Measurements from ENCODE around the gene PEAR1. TPM values are rescaled to one million over a fixed set of nuclear protein-coding genes. Genes with fewer than 3 reads are reported as not detected.
"Not testable (repeated sequence)": the region's sequence is repeated elsewhere in the genome, so short reads cannot be mapped to it uniquely, and the experiment has no call there.

The PEAR1 gene
- total RNA-seq, 3 donors from 2014 or later = 4.0 to 15.1 (median 6.2) TPM

GRCh38 chr1:156923670-156924477 is 30.4 kb downstream of the PEAR1 start:
- intact Hi-C loops (cut with DNase I; ENCODE audit: low total_unique reads) = no loop called here
- H3K27ac ChIP-seq = no peak overlapping the region
- H3K27me3 ChIP-seq = peaks cover 4 to 58% of the 10 kb centered on the region in 2 donors
- TF ChIP-seq, protein P1, sequence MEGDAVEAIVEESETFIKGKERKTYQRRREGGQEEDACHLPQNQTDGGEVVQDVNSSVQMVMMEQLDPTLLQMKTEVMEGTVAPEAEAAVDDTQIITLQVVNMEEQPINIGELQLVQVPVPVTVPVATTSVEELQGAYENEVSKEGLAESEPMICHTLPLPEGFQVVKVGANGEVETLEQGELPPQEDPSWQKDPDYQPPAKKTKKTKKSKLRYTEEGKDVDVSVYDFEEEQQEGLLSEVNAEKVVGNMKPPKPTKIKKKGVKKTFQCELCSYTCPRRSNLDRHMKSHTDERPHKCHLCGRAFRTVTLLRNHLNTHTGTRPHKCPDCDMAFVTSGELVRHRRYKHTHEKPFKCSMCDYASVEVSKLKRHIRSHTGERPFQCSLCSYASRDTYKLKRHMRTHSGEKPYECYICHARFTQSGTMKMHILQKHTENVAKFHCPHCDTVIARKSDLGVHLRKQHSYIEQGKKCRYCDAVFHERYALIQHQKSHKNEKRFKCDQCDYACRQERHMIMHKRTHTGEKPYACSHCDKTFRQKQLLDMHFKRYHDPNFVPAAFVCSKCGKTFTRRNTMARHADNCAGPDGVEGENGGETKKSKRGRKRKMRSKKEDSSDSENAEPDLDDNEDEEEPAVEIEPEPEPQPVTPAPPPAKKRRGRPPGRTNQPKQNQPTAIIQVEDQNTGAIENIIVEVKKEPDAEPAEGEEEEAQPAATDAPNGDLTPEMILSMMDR (IDR thresholded peaks at IDR 0.05) = no peak
- no peak for TF ChIP-seq POLR2A (IDR thresholded peaks at IDR 0.05)
- no peak for TF ChIP-seq POLR2AphosphoS5 (IDR thresholded peaks at IDR 0.05)
- no peak for DNase-seq (ENCODE audit: low spot score in 2 of 2)
- H3K4me3 ChIP-seq = peak overlapping the region in 2 of 3 donors; percentile 34 to 42
- peaks cover 11% of the 10 kb centered on the region in 2 donors for H3K4me1 ChIP-seq
- H3K36me3 ChIP-seq = no peaks in the 10 kb centered on the region
- no peaks in the 10 kb centered on the region for H3K9me3 ChIP-seq

DNA sequence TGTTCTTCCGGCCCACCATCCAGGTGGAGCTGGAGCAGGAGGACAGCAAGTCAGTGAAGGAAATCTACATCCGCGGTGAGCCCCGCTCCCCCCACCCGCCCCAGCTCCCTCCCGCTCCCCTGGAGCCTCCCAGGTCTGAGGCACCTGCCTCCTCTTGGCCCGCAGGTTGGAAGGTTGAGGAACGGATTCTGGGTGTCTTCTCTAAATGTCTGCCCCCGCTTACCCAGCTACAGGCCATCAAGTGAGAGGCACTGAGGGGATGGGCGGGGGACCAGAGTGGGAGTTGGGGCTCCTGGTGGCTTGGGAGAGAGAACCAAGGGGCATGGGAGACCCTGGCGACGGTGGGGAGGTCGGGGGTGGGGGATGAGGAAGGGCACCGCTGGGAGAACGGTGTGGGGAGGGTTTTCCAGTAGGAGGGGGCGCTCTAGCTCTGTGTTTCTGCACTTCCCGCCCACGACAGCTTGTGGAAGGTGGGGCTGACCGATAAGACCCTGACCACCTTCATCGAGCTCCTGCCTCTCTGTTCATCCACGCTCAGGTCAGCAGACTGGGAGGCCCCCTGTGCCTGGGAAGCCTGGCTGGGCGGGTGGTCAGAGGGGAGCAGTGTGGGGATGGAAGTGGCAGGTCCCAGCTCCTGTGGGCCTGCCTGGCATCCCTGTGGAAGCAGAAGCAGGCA is 31.1 kb downstream of the PEAR1 start:
- intact Hi-C loops (cut with DNase I; ENCODE audit: low total_unique reads) = loop anchor here (5.0 kb wide), 1 partner anchor 428 kb away; no protein-coding TSS in a partner anchor
- peaks cover 4 to 65% of the 10 kb centered on the region in 2 donors for H3K27me3 ChIP-seq
- no peaks in the 10 kb centered on the region for H3K36me3 ChIP-seq
- no peak for TF ChIP-seq POLR2AphosphoS5 (IDR thresholded peaks at IDR 0.05)
- TF ChIP-seq POLR2A (IDR thresholded peaks at IDR 0.05) = no peak
- TF ChIP-seq, protein P1 (IDR thresholded peaks at IDR 0.05) = no peak
- H3K9me3 ChIP-seq = no peaks in the 10 kb centered on the region
- no peak overlapping the region for H3K27ac ChIP-seq
- H3K4me1 ChIP-seq = peaks cover 11% of the 10 kb centered on the region in 2 donors
- peak overlapping the region in 1 of 3 donors; percentile 42 for H3K4me3 ChIP-seq
- DNase-seq (ENCODE audit: low spot score in 2 of 2) = no peak

DNA sequence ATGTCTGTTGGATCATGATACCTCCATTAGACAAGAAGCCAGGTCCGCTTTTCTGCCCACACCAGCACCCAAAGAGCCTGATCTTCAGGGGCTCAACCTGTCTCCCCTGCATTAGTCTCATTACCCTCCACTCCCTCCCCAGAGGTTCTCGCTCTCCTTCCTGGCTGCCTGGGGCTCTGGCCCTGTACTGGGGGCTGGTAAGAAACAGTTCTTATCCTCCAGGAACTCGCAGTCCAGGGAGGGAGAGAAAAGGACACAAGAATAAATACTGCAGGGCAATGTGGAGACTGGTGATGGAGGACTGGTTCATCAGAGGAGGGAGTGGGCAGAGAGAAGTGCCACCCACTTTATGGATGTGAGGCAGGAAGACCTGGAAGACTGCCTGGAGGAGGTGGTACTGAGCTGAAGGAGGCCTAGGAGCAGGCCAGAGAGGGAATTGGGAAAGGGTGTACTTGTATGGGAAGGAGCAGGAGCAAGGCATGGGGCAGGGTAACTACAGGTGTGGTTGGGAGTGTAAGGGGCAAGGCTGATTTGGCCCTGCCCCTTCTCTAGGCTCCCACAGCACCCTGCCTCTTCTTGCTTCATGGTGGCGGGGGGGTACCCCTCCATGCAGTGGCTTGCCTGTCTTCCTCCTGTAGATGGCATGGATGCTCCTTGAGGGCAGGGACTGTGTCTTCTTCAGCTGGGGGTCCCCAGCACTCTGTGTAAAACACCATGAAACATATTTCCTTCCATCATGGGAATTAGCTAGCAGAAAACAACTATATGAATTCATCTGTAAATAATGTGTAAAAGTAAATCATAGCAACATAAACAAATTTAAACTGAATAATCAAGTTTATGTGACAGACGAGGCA is 31.9 kb downstream of the PEAR1 start:
- no peak overlapping the region for H3K4me3 ChIP-seq
- H3K9me3 ChIP-seq = no peaks in the 10 kb centered on the region
- H3K4me1 ChIP-seq = peaks cover 6 to 11% of the 10 kb centered on the region in 2 donors
- intact Hi-C loops (cut with DNase I; ENCODE audit: low total_unique reads) = loop anchor here (5.0 kb wide), 1 partner anchor 427 kb away; no protein-coding TSS in a partner anchor
- no peak for DNase-seq (ENCODE audit: low spot score in 2 of 2)
- no peak overlapping the region for H3K27ac ChIP-seq
- H3K27me3 ChIP-seq = peaks cover 4 to 58% of the 10 kb centered on the region in 2 donors
- no peaks in the 10 kb centered on the region for H3K36me3 ChIP-seq
- TF ChIP-seq POLR2A (IDR thresholded peaks at IDR 0.05) = no peak
- no peak for TF ChIP-seq POLR2AphosphoS5 (IDR thresholded peaks at IDR 0.05)
- TF ChIP-seq, protein P1 (IDR thresholded peaks at IDR 0.05) = no peak

GRCh38 chr1:156926175-156926574 is 32.7 kb downstream of the PEAR1 start:
- TF ChIP-seq POLR2A (IDR thresholded peaks at IDR 0.05) (no peak), POLR2AphosphoS5 (IDR thresholded peaks at IDR 0.05) (no peak)
- TF ChIP-seq, protein P1 (IDR thresholded peaks at IDR 0.05) = no peak
- H3K4me3 ChIP-seq = no peak overlapping the region
- peaks cover 4 to 50% of the 10 kb centered on the region in 2 donors for H3K27me3 ChIP-seq
- H3K4me1 ChIP-seq = peaks cover 5 to 11% of the 10 kb centered on the region in 2 donors
- intact Hi-C loops (cut with DNase I; ENCODE audit: low total_unique reads) = loop anchor here (5.0 kb wide), 1 partner anchor 426 kb away; no protein-coding TSS in a partner anchor
- H3K9me3 ChIP-seq = no peaks in the 10 kb centered on the region
- peak; percentile 44 to 76 for DNase-seq (ENCODE audit: low spot score in 2 of 2)
- H3K36me3 ChIP-seq = no peaks in the 10 kb centered on the region
- no peak overlapping the region for H3K27ac ChIP-seq

- not testable (repeated sequence) for H3K9me3 ChIP-seq; H3K36me3 ChIP-seq; H3K4me3 ChIP-seq; DNase-seq (ENCODE audit: low spot score in 2 of 2); H3K27ac ChIP-seq
- peaks cover 5 to 11% of the 10 kb centered on the region in 2 donors for H3K4me1 ChIP-seq
- peaks cover 4 to 48% of the 10 kb centered on the region in 2 donors for H3K27me3 ChIP-seq
- intact Hi-C loops (cut with DNase I; ENCODE audit: low total_unique reads) = loop anchor here (5.0 kb wide), 1 partner anchor 426 kb away; no protein-coding TSS in a partner anchor
Measured at GRCh38 chr1:156926695-156927094, 33.2 kb downstream of the PEAR1 start.
